ENCODE measurements around the gene GRAMD1B. TPM values are rescaled to one million over a fixed set of nuclear protein-coding genes. Genes with fewer than 3 reads are reported as not detected.

Gene GRAMD1B
- polyA plus RNA-seq, 3 donors = 3.2 to 13.9 (median 3.3) TPM

- H2AFZ ChIP-seq (ENCODE audit: insufficient read depth, low read depth, low read length, poor library complexity, severe bottlenecking) = no peak overlapping the region
- peaks cover 2 to 22% of the 10 kb centered on the region in 2 donors for H3K36me3 ChIP-seq (replicated peaks in 1 of 2; ENCODE audit: control insufficient read depth in 1 of 2, insufficient read depth in 2 of 2, low read length in 2 of 2)
- intact Hi-C loops (cut with micrococcal nuclease) = no loop called here
- no peak overlapping the region for H3K9ac ChIP-seq (ENCODE audit: insufficient read depth, low read length, poor library complexity, severe bottlenecking)
- Mint-ChIP-seq H3K4me1 (peaks cover 17% of the 10 kb centered on the region), H3K27me3 (ENCODE audit: low read depth in 3 of 3) (peaks cover 0 to 1% (median under 1%) of the 10 kb centered on the region in 3 donors), H3K27ac (no peak overlapping the region), H3K9me3 (peaks cover 0 to 2% (median 0%) of the 10 kb centered on the region in 7 donors), H3K4me3 (no peak overlapping the region), H3K36me3 (peaks cover 18 to 21% of the 10 kb centered on the region in 2 donors)
- no peak overlapping the region for H3K27ac ChIP-seq (ENCODE audit: low read depth in 1 of 2, low read length in 2 of 2)
- no peak overlapping the region for H3K4me3 ChIP-seq (replicated peaks in 1 of 3; ENCODE audit: low read depth in 2 of 3, low read length in 3 of 3)
- H3K4me2 ChIP-seq (replicated peaks; ENCODE audit: extremely low read depth, low read length, poor library complexity, severe bottlenecking) = no peak overlapping the region
- no peaks in the 10 kb centered on the region for H3K27me3 ChIP-seq (ENCODE audit: control insufficient read depth in 2 of 2, insufficient read depth in 2 of 2, low read length in 2 of 2)
- WGBS (ENCODE audit: insufficient coverage) = 97% methylated on average over 3 of the region's 3 CpGs
- H3K79me2 ChIP-seq (ENCODE audit: insufficient read depth, low read length) = peaks cover 69% of the 10 kb centered on the region
- no peaks in the 10 kb centered on the region for H3K4me1 ChIP-seq (ENCODE audit: control insufficient read depth in 1 of 2, insufficient read depth in 2 of 2, low read length in 2 of 2)
- no peak for TF ChIP-seq CTCF (IDR thresholded peaks at IDR 0.05)
- DNase-seq = no peak
- H4K20me1 ChIP-seq (ENCODE audit: insufficient read depth, low read length) = peaks cover 6% of the 10 kb centered on the region
- no peaks in the 10 kb centered on the region for H3K9me3 ChIP-seq (replicated peaks in 1 of 2; ENCODE audit: control insufficient read depth in 1 of 2, insufficient read depth in 1 of 2, low read length in 2 of 2)
These were observed 61.2 kb downstream of the GRAMD1B start for GRCh38 chr11:123491241-123491640.

DNA sequence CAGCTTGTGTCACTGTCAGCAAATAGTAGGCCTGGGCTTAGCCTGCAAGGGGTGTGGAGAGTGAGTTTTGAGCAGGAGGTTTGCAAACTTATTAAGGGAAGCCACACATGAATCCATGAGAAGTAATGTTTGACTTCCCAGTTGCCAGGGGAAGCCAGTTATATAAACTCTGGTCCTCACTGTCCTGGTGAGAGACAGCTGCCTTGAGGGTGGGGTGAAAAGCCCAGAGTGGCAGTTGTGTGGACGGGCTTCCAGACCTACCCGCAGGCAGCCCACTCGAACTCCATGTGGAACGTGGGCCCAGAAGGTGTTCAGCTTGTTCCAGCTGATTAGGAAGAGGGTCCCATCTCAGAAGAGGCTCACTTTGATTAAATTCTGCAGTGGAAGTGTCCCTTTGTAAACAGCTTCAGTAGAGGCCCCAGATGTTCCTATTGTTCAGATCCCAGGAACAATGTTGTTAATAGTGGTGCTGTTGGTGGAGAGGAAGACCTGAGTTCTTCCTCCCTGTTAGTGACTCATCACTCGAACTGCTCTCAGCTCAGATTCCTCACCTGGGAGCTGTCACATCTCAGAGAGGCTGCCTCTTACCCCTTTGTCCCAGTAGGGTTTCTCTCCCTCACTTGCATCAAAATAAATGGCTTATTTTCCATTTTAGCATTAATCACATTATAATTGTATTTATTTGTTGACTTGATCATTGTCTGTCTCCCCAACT, 63.4 kb downstream of the GRAMD1B start:
- 95% methylated on average over 3 of the region's 5 CpGs for WGBS (ENCODE audit: insufficient coverage)
- TF ChIP-seq CTCF (IDR thresholded peaks at IDR 0.05) = no peak
- H3K4me1 ChIP-seq (ENCODE audit: control insufficient read depth in 1 of 2, insufficient read depth in 2 of 2, low read length in 2 of 2) = no peaks in the 10 kb centered on the region
- H3K36me3 Mint-ChIP-seq = peaks cover 24 to 36% of the 10 kb centered on the region in 2 donors
- H2AFZ ChIP-seq (ENCODE audit: insufficient read depth, low read depth, low read length, poor library complexity, severe bottlenecking) = no peak overlapping the region
- H3K79me2 ChIP-seq (ENCODE audit: insufficient read depth, low read length) = peaks cover 68% of the 10 kb centered on the region
- peak overlapping the region in 1 of 2 donors; percentile 13 for H3K4me3 Mint-ChIP-seq
- H4K20me1 ChIP-seq (ENCODE audit: insufficient read depth, low read length) = peaks cover 8% of the 10 kb centered on the region
- peak overlapping the region in 2 of 7 donors; percentile 52 to 54 for H3K27ac Mint-ChIP-seq
- H3K9me3 ChIP-seq (replicated peaks in 1 of 2; ENCODE audit: control insufficient read depth in 1 of 2, insufficient read depth in 1 of 2, low read length in 2 of 2) = no peaks in the 10 kb centered on the region
- H3K4me1 Mint-ChIP-seq = peaks cover 14% of the 10 kb centered on the region
- no peak for DNase-seq
- no peak overlapping the region for H3K27ac ChIP-seq (ENCODE audit: low read depth in 1 of 2, low read length in 2 of 2)
- H3K4me2 ChIP-seq (replicated peaks; ENCODE audit: extremely low read depth, low read length, poor library complexity, severe bottlenecking) = no peak overlapping the region
- peaks cover 0 to 1% (median 0%) of the 10 kb centered on the region in 3 donors for H3K27me3 Mint-ChIP-seq (ENCODE audit: low read depth in 3 of 3)
- no peaks in the 10 kb centered on the region for H3K27me3 ChIP-seq (ENCODE audit: control insufficient read depth in 2 of 2, insufficient read depth in 2 of 2, low read length in 2 of 2)
- H3K36me3 ChIP-seq (replicated peaks in 1 of 2; ENCODE audit: control insufficient read depth in 1 of 2, insufficient read depth in 2 of 2, low read length in 2 of 2) = peaks cover 4 to 23% of the 10 kb centered on the region in 2 donors
- no peak overlapping the region for H3K4me3 ChIP-seq (replicated peaks in 1 of 3; ENCODE audit: low read depth in 2 of 3, low read length in 3 of 3)
- no peak overlapping the region for H3K9ac ChIP-seq (ENCODE audit: insufficient read depth, low read length, poor library complexity, severe bottlenecking)
- intact Hi-C loops (cut with micrococcal nuclease) = no loop called here
- peaks cover 0 to 2% (median 0%) of the 10 kb centered on the region in 7 donors for H3K9me3 Mint-ChIP-seq

Measured in CD14-positive monocyte (primary cell).